GM23248 (cell line): ENCODE data around the gene STRAP.

Source experiments
- EZH2 ChIP-seq: fragments of 200-600 bp; sonication (generic); IDR thresholded peaks from 2 replicates; pipeline ENCODE4 v1.6.1; 2018; ENCODE audit warnings: antibody characterized with exemption, mild to moderate bottlenecking; ENCODE audit not compliant: insufficient read depth, poor library complexity, severe bottlenecking
- EZH2phosphoT487 ChIP-seq: fragments of 200-600 bp; sonication (generic); IDR thresholded peaks from 2 replicates; pipeline ENCODE4 v1.6.1; 2018; ENCODE audit warnings: antibody characterized with exemption, moderate library complexity, mild to moderate bottlenecking, low read depth; ENCODE audit not compliant: insufficient read depth

DNA sequence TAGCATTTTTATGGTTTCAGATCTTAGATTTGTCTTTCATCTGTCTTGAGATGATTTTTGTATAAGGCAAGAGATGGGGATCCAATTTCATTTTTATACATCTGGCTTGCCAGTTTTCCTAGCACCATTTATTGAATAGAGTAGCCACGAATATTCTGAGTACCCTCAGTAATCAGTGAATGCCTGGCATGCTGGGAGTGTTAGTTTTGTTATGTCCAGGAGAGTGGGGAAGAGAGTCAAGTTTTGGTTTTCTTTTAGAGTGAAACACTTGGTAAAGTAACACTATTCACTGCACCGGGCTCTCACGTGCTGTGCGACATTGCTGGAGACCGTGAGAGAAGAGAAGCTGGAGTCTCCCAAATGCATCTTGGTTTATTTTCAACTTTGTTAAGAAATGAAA lies 60.3 kb downstream of the STRAP start:
- TF ChIP-seq EZH2 (no peak), EZH2phosphoT487 (no peak)
